ENCODE measurements around the gene NHP2.
"Not testable (repeated sequence)": the region's sequence is repeated elsewhere in the genome, so short reads cannot be mapped to it uniquely, and the experiment has no call there.

Gene NHP2

GRCh38 chr5:178130234-178130575, 23.5 kb downstream of the NHP2 start:
- DNase-seq = not testable (repeated sequence)

GRCh38 chr5:178129296-178129695, 24.4 kb downstream of the NHP2 start:
- no peak for DNase-seq

GRCh38 chr5:178127300-178128009, 26.2 kb downstream of the NHP2 start:
- not testable (repeated sequence) for DNase-seq

- no peak for DNase-seq
These were observed 27.1 kb downstream of the NHP2 start for GRCh38 chr5:178126556-178126955.

GRCh38 chr5:178125253-178125906, 28.3 kb downstream of the NHP2 start:
- DNase-seq = no peak

- no peak for DNase-seq
These were observed 29.4 kb downstream of the NHP2 start for GRCh38 chr5:178123966-178124925.

GRCh38 chr5:178123094-178123965, 30.4 kb downstream of the NHP2 start:
- DNase-seq = no peak

GRCh38 chr5:178122346-178122745, 31.3 kb downstream of the NHP2 start:
- no peak for DNase-seq

- DNase-seq = no peak
These were observed 32.1 kb downstream of the NHP2 start for GRCh38 chr5:178121391-178122276.

GRCh38 chr5:178120607-178121357, 32.9 kb downstream of the NHP2 start:
- DNase-seq = peak; percentile 39

GRCh38 chr5:178119915-178120606, 33.6 kb downstream of the NHP2 start:
- DNase-seq = no peak

GRCh38 chr5:178117923-178118701, 35.6 kb downstream of the NHP2 start:
- no peak for DNase-seq

GRCh38 chr5:178116143-178116885, 37.4 kb downstream of the NHP2 start:
- peak; percentile 80 for DNase-seq

GRCh38 chr5:178115814-178116142, 37.9 kb downstream of the NHP2 start:
- no peak for DNase-seq

- no peak for DNase-seq
These were observed 38.4 kb downstream of the NHP2 start for GRCh38 chr5:178115136-178115813.

- peak; percentile 55 for DNase-seq
These were observed 39.2 kb downstream of the NHP2 start for GRCh38 chr5:178114325-178115135.

GRCh38 chr5:178113841-178114324, 39.8 kb downstream of the NHP2 start:
- DNase-seq = no peak
